RWPE2 (cell line): ENCODE results near the gene FHL5.

Experiments
- ATAC-seq: fragments of 200-7000 bp; cut with Tn5 transposase; 3 replicates; pipeline ENCODE4 v1.9.1; 2021; ENCODE audit warnings: low read depth
- DNase-seq: peaks from one replicate; pipeline ENCODE4 v3.0.0-alpha.2; 2020; ENCODE audit warnings: low spot score
- H3K27ac ChIP-seq: fragments of 450-650 bp; 2 replicates; pipeline ENCODE4 v1.5.1; 2017; ENCODE audit warnings: mild to moderate bottlenecking; ENCODE audit not compliant: poor library complexity, severe bottlenecking
- H3K27me3 ChIP-seq: fragments of 250-450 bp; sonication (Bioruptor Pico); 2 replicates; pipeline ENCODE4 v1.5.1; 2021; ENCODE audit warnings: mild to moderate bottlenecking, moderate library complexity; ENCODE audit not compliant: insufficient read depth, poor library complexity, severe bottlenecking
- H3K36me3 ChIP-seq: fragments of 250-450 bp; sonication (Bioruptor Pico); 2 replicates; pipeline ENCODE4 v1.5.1; 2020; ENCODE audit warnings: low read depth, mild to moderate bottlenecking, moderate library complexity
- H3K4me1 ChIP-seq: fragments of 250-450 bp; sonication (Bioruptor Pico); 2 replicates; pipeline ENCODE4 v1.5.1; 2021; ENCODE audit warnings: mild to moderate bottlenecking, moderate library complexity; ENCODE audit not compliant: insufficient read depth, poor library complexity, severe bottlenecking
- H3K4me3 ChIP-seq: fragments of 250-450 bp; sonication (Bioruptor Pico); 2 replicates; pipeline ENCODE4 v1.5.1; 2021; ENCODE audit warnings: mild to moderate bottlenecking, moderate library complexity; ENCODE audit not compliant: severe bottlenecking
- H3K9me3 ChIP-seq: fragments of 250-450 bp; sonication (Bioruptor Pico); 2 replicates; pipeline ENCODE4 v1.5.1; 2021; ENCODE audit warnings: mild to moderate bottlenecking, moderate library complexity; ENCODE audit not compliant: severe bottlenecking
- TF ChIP-seq, protein P1 (sequence below): fragments of 450-650 bp; IDR thresholded peaks from one replicate; pipeline ENCODE4 v1.5.1; 2017; ENCODE audit warnings: mild to moderate bottlenecking, moderate library complexity; ENCODE audit not compliant: poor library complexity, severe bottlenecking

FHL5 gene

DNA sequence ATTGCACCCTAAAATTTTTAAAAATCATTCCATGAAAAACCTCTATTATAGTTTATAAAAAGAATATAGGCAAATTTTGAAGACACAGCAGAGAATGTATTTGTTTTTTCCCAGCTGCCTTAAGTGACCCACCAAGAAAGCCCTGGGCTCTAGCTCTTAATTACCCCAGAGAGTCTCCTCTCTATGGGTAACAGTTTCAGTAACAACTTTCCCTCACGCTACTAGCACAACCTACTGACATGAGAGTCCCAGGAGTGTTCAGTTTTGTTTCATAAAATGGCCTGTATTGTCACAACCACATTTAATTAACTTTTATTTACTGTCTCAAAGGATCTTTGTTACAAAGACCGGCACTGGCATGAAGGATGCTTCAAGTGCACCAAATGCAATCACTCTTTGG is 41.5 kb downstream of the FHL5 start:
- Histone ChIP-seq H3K27ac (no peak overlapping the region), H3K27me3 (no peaks in the 10 kb centered on the region), H3K4me3 (no peak overlapping the region), H3K4me1 (no peaks in the 10 kb centered on the region), H3K36me3 (no peaks in the 10 kb centered on the region), H3K9me3 (no peaks in the 10 kb centered on the region)
- no peak for ATAC-seq
- DNase-seq = no peak
- TF ChIP-seq, protein P1, sequence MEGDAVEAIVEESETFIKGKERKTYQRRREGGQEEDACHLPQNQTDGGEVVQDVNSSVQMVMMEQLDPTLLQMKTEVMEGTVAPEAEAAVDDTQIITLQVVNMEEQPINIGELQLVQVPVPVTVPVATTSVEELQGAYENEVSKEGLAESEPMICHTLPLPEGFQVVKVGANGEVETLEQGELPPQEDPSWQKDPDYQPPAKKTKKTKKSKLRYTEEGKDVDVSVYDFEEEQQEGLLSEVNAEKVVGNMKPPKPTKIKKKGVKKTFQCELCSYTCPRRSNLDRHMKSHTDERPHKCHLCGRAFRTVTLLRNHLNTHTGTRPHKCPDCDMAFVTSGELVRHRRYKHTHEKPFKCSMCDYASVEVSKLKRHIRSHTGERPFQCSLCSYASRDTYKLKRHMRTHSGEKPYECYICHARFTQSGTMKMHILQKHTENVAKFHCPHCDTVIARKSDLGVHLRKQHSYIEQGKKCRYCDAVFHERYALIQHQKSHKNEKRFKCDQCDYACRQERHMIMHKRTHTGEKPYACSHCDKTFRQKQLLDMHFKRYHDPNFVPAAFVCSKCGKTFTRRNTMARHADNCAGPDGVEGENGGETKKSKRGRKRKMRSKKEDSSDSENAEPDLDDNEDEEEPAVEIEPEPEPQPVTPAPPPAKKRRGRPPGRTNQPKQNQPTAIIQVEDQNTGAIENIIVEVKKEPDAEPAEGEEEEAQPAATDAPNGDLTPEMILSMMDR = no peak

DNA sequence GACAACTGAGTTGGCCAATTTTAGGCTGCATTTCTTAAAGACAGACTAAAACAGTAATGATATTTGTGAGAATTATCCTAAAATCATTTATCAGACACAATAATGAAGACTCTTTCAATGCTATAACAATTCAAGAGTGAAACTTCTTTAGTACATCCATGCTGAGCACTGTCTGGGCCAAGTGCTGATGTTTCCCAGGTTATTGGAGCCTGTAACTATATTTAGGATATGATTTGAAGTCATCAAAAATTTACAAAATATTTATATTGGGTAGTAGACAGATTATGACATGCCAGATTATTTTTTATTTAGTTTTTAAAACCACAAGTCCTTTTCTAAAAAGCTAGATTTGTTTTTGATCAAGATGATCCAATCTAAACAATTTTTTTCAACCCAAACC is 45.1 kb downstream of the FHL5 start:
- Histone ChIP-seq H3K9me3 (no peaks in the 10 kb centered on the region), H3K27me3 (no peaks in the 10 kb centered on the region), H3K4me3 (no peak overlapping the region), H3K36me3 (no peaks in the 10 kb centered on the region), H3K4me1 (no peaks in the 10 kb centered on the region), H3K27ac (no peak overlapping the region)
- TF ChIP-seq, protein P1 = no peak
- DNase-seq (no peak), ATAC-seq (no peak)

DNA sequence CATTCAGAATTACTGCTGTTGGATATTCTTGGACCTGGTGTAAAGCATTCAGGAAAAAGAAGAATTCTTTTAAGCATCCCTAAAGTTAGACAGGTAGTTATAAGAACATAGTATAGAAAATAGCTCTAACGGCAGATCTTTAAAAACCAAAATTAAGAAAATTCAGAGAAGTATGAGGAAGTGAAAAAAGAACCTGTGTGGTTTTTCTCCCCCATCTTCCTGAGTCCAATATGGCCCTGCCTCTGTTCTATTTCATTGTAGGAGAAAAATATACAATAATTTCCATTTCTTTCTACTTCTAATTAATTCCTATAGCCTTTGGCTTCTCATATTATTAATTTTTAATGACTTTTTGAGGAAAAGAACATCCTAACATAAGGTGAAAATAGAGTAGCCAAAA is 47.1 kb downstream of the FHL5 start:
- no peak for ATAC-seq
- no peak for DNase-seq
- Histone ChIP-seq H3K4me3 (no peak overlapping the region), H3K9me3 (no peaks in the 10 kb centered on the region), H3K4me1 (no peaks in the 10 kb centered on the region), H3K27me3 (no peaks in the 10 kb centered on the region), H3K36me3 (no peaks in the 10 kb centered on the region), H3K27ac (no peak overlapping the region)
- TF ChIP-seq, protein P1 = no peak

DNA sequence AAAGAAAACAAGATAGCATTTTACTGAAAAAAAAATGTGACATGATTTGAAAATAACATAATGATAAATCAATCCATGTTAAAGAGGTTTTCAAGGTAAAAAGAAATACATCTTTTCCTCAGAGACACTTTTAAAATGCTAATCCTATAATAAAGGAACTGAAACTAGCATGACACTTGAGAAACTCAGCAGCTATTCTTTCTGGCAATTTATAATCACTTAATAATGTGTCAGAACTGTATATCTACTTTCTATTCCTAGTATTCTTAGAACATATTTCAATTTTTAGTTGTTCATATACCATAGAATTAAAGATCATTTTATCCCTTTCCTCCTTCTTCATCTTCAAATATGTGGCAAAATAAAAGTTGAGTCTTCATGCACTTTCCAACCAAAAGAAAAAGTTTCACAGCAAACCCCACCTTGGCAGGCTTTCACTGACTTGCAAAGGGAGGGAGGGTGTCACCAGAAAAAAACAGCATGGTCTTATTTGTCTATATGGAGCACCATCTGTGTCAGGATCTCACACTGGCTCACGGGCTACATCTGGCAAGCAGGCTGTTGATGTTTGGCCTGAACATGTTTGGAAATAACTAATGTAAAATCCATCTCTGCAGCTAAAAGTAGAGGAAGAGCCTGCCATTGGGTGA is 48.5 kb downstream of the FHL5 start:
- Histone ChIP-seq H3K4me3 (no peak overlapping the region), H3K4me1 (no peaks in the 10 kb centered on the region), H3K36me3 (no peaks in the 10 kb centered on the region), H3K27ac (no peak overlapping the region), H3K9me3 (no peaks in the 10 kb centered on the region), H3K27me3 (no peaks in the 10 kb centered on the region)
- ATAC-seq (no peak), DNase-seq (no peak)
- TF ChIP-seq, protein P1 = no peak

DNA sequence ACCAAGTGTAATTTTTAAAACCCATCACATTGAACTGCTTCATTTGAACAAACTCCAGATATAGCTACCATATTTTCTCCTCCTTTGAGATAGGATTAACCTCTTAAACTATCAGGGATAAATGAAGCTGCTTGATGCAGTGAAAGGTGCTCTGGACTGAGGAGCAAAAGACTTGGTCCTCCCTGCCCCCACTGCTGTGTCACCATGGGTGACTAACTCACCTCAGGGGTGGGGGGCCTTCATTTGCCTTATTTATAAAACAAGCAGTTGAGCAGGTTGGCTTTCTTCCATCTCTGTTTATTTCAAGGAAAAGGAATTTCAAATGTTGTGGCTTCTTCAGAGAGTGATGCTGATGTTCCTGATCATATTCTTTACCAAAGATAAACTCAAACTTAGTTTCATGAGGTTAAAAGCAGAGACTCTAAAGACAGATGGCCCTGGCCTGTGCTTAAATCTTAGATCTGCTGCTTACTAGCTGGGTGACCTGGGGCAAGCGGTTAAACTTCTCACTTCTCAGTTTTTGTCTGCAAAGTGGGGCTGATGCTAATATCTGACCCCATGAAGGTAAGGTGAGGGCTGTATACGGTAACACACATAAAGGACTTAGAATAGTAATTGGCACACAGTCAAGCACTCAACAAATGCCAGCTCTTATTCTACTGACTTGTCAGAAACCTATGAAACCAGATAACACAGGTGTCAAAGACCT is 50.5 kb downstream of the FHL5 start:
- no peak for DNase-seq
- no peaks in the 10 kb centered on the region for H3K9me3 ChIP-seq
- no peak for ATAC-seq
- TF ChIP-seq, protein P1 = no peak
- no peaks in the 10 kb centered on the region for H3K36me3 ChIP-seq
- H3K27me3 ChIP-seq = no peaks in the 10 kb centered on the region
- H3K27ac ChIP-seq = no peak overlapping the region
- H3K4me3 ChIP-seq = no peak overlapping the region
- no peaks in the 10 kb centered on the region for H3K4me1 ChIP-seq
